H7 (cell line): ENCODE data around the gene TRAM2. TPM values are rescaled to one million over a fixed set of nuclear protein-coding genes. Genes with fewer than 3 reads are reported as not detected.

Experiments
- DNase-seq: peaks from one replicate; pipeline ENCODE4 v3.0.0; 2012
- H3K27me3 ChIP-seq: 2 replicates; pipeline ENCODE4 v1.6.0; 2011; ENCODE audit warnings: mild to moderate bottlenecking, low read length; ENCODE audit not compliant: control insufficient read depth, insufficient read depth
- H3K36me3 ChIP-seq: replicated peaks from 2 replicates; pipeline ENCODE4 v1.5.1; 2011; ENCODE audit warnings: low read length; ENCODE audit not compliant: control insufficient read depth, insufficient read depth
- H3K4me3 ChIP-seq: 2 replicates; pipeline ENCODE4 v1.5.1; 2011; ENCODE audit warnings: low read depth, mild to moderate bottlenecking, control low read depth, low read length, moderate library complexity; ENCODE audit not compliant: insufficient read depth
- total RNA-seq: library from RNA; depleted of rRNA; stranded (reverse); fragments of >200 nt; shearing (Covaris generic); gene quantifications from 2 replicates; pipeline ENCODE4 v1.2.3, GENCODE V29; 2014

Gene TRAM2
- total RNA-seq, 1 experiment from 2014 or later, result 9.2 TPM

- Histone ChIP-seq H3K27me3 (no peaks in the 10 kb centered on the region), H3K36me3 (no peaks in the 10 kb centered on the region), H3K4me3 (no peak overlapping the region)
- no peak for DNase-seq
Measured at GRCh38 chr6:52598824-52599190, 21.9 kb upstream of the TRAM2 start.

GRCh38 chr6:52598123-52598823, 21.4 kb upstream of the TRAM2 start:
- H3K27me3 ChIP-seq, result no peaks in the 10 kb centered on the region
- H3K36me3 ChIP-seq, result no peaks in the 10 kb centered on the region
- DNase-seq, result peak; percentile 80
- H3K4me3 ChIP-seq, result no peak overlapping the region

- H3K27me3 ChIP-seq, result no peaks in the 10 kb centered on the region
- no peaks in the 10 kb centered on the region for H3K36me3 ChIP-seq
- DNase-seq, result no peak
- no peak overlapping the region for H3K4me3 ChIP-seq
Measured at GRCh38 chr6:52597738-52598122, 20.9 kb upstream of the TRAM2 start.

GRCh38 chr6:52596371-52597028, 19.6 kb upstream of the TRAM2 start:
- no peaks in the 10 kb centered on the region for H3K36me3 ChIP-seq
- H3K4me3 ChIP-seq, result no peak overlapping the region
- no peaks in the 10 kb centered on the region for H3K27me3 ChIP-seq
- no peak for DNase-seq

- DNase-seq, result no peak
- Histone ChIP-seq H3K36me3 (no peaks in the 10 kb centered on the region), H3K27me3 (no peaks in the 10 kb centered on the region), H3K4me3 (no peak overlapping the region)
Measured at GRCh38 chr6:52595796-52596130, 18.9 kb upstream of the TRAM2 start.

GRCh38 chr6:52595000-52595795, 18.3 kb upstream of the TRAM2 start:
- Histone ChIP-seq H3K27me3 (no peaks in the 10 kb centered on the region), H3K36me3 (no peaks in the 10 kb centered on the region), H3K4me3 (no peak overlapping the region)
- DNase-seq, result peak; percentile 23

- Histone ChIP-seq H3K4me3 (no peak overlapping the region), H3K36me3 (no peaks in the 10 kb centered on the region), H3K27me3 (no peaks in the 10 kb centered on the region)
- no peak for DNase-seq
Measured at GRCh38 chr6:52594221-52594620, 17.4 kb upstream of the TRAM2 start.

- DNase-seq, result no peak
- Histone ChIP-seq H3K4me3 (no peak overlapping the region), H3K27me3 (no peaks in the 10 kb centered on the region), H3K36me3 (no peaks in the 10 kb centered on the region)
Measured at GRCh38 chr6:52591832-52592231, 15.0 kb upstream of the TRAM2 start.

GRCh38 chr6:52590152-52590891, 13.5 kb upstream of the TRAM2 start:
- Histone ChIP-seq H3K4me3 (no peak overlapping the region), H3K27me3 (no peaks in the 10 kb centered on the region), H3K36me3 (no peaks in the 10 kb centered on the region)
- DNase-seq, result no peak

- no peaks in the 10 kb centered on the region for H3K27me3 ChIP-seq
- no peak overlapping the region for H3K4me3 ChIP-seq
- no peaks in the 10 kb centered on the region for H3K36me3 ChIP-seq
- DNase-seq, result no peak
Measured at GRCh38 chr6:52588710-52589091, 11.8 kb upstream of the TRAM2 start.

- DNase-seq, result no peak
- Histone ChIP-seq H3K4me3 (no peak overlapping the region), H3K27me3 (no peaks in the 10 kb centered on the region), H3K36me3 (no peaks in the 10 kb centered on the region)
Measured at GRCh38 chr6:52588087-52588709, 11.3 kb upstream of the TRAM2 start.

GRCh38 chr6:52587001-52587400, 10.1 kb upstream of the TRAM2 start:
- no peaks in the 10 kb centered on the region for H3K27me3 ChIP-seq
- H3K36me3 ChIP-seq, result no peaks in the 10 kb centered on the region
- no peak for DNase-seq
- no peak overlapping the region for H3K4me3 ChIP-seq

- H3K36me3 ChIP-seq, result no peaks in the 10 kb centered on the region
- DNase-seq, result no peak
Measured at GRCh38 chr6:52584203-52584602, 7.3 kb upstream of the TRAM2 start.

GRCh38 chr6:52582996-52583395, 6.1 kb upstream of the TRAM2 start:
- DNase-seq, result no peak
- Histone ChIP-seq H3K27me3 (no peaks in the 10 kb centered on the region), H3K36me3 (no peaks in the 10 kb centered on the region), H3K4me3 (no peak overlapping the region)

More at GRCh38 chr6:52584203-52584602, 7.3 kb upstream of the TRAM2 start:
- Histone ChIP-seq H3K27me3 (no peaks in the 10 kb centered on the region), H3K4me3 (no peak overlapping the region)
